Mucosa of descending colon (tissue), 3 donors: ENCODE results near the gene KSR2. TPM values are rescaled to one million over a fixed set of nuclear protein-coding genes. Genes with fewer than 3 reads are reported as not detected.

Experiments
- ATAC-seq: fragments of 200-7000 bp; cut with Tn5 transposase; one replicate; pipeline ENCODE4 v1.9.1; 2020; ENCODE audit warnings: mild to moderate bottlenecking, moderate library complexity
- DNase-seq, 3 donors: peaks; one replicate each; pipeline ENCODE4 v3.0.0-alpha.2; 2020
- H3K36me3 ChIP-seq: fragments of 200-600 bp; one replicate; pipeline ENCODE4 v1.8.0; 2021; ENCODE audit warnings: low read depth, mild to moderate bottlenecking
- H3K4me1 ChIP-seq: fragments of 200-600 bp; one replicate; pipeline ENCODE4 v1.8.0; 2021; ENCODE audit warnings: low read depth, mild to moderate bottlenecking
- H3K4me3 ChIP-seq: fragments of 200-600 bp; one replicate; pipeline ENCODE4 v1.8.0; 2021; ENCODE audit warnings: mild to moderate bottlenecking
- H3K9me3 ChIP-seq: fragments of 200-600 bp; one replicate; pipeline ENCODE4 v1.8.0; 2021; ENCODE audit warnings: mild to moderate bottlenecking
- CTCF ChIP-seq: fragments of 200-600 bp; IDR thresholded peaks from one replicate; pipeline ENCODE4 v1.8.0; 2022; ENCODE audit warnings: antibody characterized with exemption, mild to moderate bottlenecking
- intact Hi-C, 2 donors: fragments of 100-400 bp; cut with DNase I in 1 of 2; cut with micrococcal nuclease in 1 of 2; formaldehyde crosslinking; loops; one replicate each; pipeline versions ENCODE4 v1.11.0 to v1.11.1; 2022; cut with DNase I, micrococcal nuclease
- total RNA-seq, 3 donors: library from RNA; stranded (reverse); fragmentation: NEBNext Ultra II Directional in 2 of 3; extraction: Animal tissue kit (Norgen Biotek cat#: 25700) in 2 of 3; gene quantifications; one replicate each; pipeline versions ENCODE4 v1.2.1 to v1.2.4, GENCODE V29; 2021 to 2023
- donor health status: DM: no; HTN: no; CAD: no; lungs with moderate emphysema.
- donor health status: DM: no; HTN: no; CAD: no.
- donor health status: DM: no; HTN: yes; CAD: no.

KSR2 gene
- total RNA-seq, 3 donors from 2014 or later = 1.4 to 2.8 (median 2.5) TPM

GRCh38 chr12:117685110-117685926, 283.5 kb downstream of the KSR2 start:
- peak; percentile 72 to 83 (median 80) for DNase-seq
- Histone ChIP-seq H3K9me3 (no peaks in the 10 kb centered on the region), H3K4me3 (no peak overlapping the region), H3K4me1 (no peaks in the 10 kb centered on the region), H3K36me3 (no peaks in the 10 kb centered on the region)
- peak; percentile 97 for ATAC-seq
- TF ChIP-seq CTCF = no peak
- intact Hi-C loops = no loop called here

- ATAC-seq (no peak), DNase-seq (no peak)
- no peak for TF ChIP-seq CTCF
- Histone ChIP-seq H3K36me3 (no peaks in the 10 kb centered on the region), H3K4me1 (no peaks in the 10 kb centered on the region), H3K4me3 (no peak overlapping the region), H3K9me3 (no peaks in the 10 kb centered on the region)
- intact Hi-C loops = no loop called here
These were observed 284.3 kb downstream of the KSR2 start for GRCh38 chr12:117684471-117684870.

GRCh38 chr12:117680312-117680711, 288.5 kb downstream of the KSR2 start:
- no peak for TF ChIP-seq CTCF
- H3K9me3 ChIP-seq = no peaks in the 10 kb centered on the region
- H3K4me1 ChIP-seq = no peaks in the 10 kb centered on the region
- intact Hi-C loops = no loop called here
- DNase-seq (no peak), ATAC-seq (no peak)
- H3K4me3 ChIP-seq = no peak overlapping the region
- no peaks in the 10 kb centered on the region for H3K36me3 ChIP-seq

GRCh38 chr12:117679776-117680175, 289.0 kb downstream of the KSR2 start:
- ATAC-seq (no peak), DNase-seq (no peak)
- Histone ChIP-seq H3K36me3 (no peaks in the 10 kb centered on the region), H3K4me1 (no peaks in the 10 kb centered on the region), H3K9me3 (no peaks in the 10 kb centered on the region), H3K4me3 (no peak overlapping the region)
- intact Hi-C loops = no loop called here
- no peak for TF ChIP-seq CTCF

- TF ChIP-seq CTCF = no peak
- Histone ChIP-seq H3K36me3 (no peaks in the 10 kb centered on the region), H3K4me3 (no peak overlapping the region), H3K4me1 (no peaks in the 10 kb centered on the region), H3K9me3 (no peaks in the 10 kb centered on the region)
- ATAC-seq (no peak), DNase-seq (no peak)
- intact Hi-C loops = no loop called here
These were observed 294.0 kb downstream of the KSR2 start for GRCh38 chr12:117674763-117675162.
